ENCODE data around the gene SULT2B1. TPM values are rescaled to one million over a fixed set of nuclear protein-coding genes. Genes with fewer than 3 reads are reported as not detected.

The SULT2B1 gene
- total RNA-seq, 2 donors from 2014 or later, result not detected

DNA sequence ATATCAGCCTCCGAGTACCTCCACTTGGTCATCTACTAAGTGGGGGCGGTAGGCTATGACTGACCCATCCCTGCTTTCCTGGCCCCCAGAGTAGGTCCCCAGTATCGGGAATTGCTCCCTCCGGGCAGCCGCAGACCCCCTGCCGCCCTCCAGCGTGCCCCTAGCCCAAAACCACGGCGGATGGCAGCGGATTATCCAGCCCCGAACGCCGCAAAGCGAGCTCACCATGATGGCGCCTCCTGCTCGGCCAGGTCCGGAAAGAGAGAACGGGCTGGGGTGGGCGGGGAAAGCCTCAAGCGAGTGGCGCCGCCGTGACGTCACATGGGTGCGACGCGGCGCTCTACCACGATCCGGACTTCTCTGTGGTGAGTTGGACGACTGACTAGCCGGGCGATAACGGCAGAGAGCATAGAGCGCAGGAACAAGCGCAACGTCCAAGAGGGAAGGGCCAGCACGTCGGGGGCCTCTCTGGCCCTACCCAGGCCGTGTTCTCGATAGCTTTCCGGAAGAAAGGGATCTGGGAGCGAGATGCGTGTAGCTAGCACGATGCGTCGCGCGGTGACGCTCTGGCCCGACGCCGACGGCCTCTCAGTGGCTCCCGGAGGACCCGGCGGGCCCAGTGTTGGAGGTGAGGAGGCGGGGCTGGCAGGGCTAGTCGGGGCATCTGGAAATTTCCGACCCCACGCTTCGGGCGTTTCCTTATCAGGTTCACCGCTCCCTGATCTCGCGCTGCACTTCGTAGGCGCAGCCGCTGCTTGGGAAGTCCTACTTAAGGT, 67.1 kb downstream of the SULT2B1 start, which contains the start of the genes RPL18 and SPHK2:
TSS of gene RPL18 (minus strand) at position 263 of the 776 bp plus-strand sequence. CDS start at position 228, 35 bp downstream.
TSS of gene SPHK2 (plus strand) at position 591 of the 776 bp plus-strand sequence. CDS start 1,009 bp downstream, outside the sequence.
- peak; percentile 94 to 95 for DNase-seq (ENCODE audit: low spot score in 2 of 2)

DNA sequence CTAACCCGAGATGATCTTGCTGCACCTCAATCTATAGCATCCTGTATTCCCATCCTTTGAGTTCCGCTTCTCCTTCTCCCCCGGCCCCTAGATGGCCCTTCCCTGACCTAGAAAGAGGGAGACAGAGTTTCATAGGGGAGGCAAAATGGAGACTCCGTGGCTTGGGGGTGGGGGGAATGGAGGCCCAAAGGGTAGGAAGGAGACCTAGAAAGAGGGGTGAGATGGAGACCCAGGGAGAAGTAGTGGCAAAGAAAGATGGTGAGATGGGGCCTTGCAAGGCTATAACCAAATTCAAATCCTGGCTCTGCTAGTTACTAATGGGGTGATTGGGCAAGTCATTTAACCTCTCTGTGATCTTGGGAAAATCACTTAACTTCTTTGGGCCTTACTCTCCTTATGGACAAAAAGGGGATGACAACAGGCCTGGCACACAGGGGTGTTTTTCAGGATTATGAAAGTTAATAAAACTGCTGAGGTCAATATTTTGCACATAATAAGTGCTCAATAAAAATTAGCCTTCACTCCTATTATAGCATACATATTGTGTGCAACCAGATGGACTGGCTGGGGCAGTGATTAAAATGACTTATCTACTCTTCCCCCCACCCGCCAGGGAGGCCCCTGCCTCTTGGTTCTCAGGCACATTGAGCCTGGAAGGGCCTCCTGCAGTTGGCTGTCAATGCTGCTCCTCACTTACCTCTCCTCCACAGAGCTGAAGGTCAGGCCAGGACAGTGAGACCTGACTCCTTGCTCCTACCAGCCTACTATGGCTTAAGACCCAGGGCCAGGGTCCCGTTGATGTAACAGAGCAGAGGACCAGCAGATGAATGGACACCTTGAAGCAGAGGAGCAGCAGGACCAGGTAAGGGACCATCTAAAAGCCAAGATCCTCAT, 68.0 kb downstream of the SULT2B1 start:
- H3K36me3 Mint-ChIP-seq, result peaks cover 62% of the 10 kb centered on the region in 2 donors
- H3K27ac Mint-ChIP-seq, result peak overlapping the region; percentile 95 to 100
- no peaks in the 10 kb centered on the region for H3K9me3 Mint-ChIP-seq
- DNase-seq (ENCODE audit: low spot score in 2 of 2) (no peak), ATAC-seq (no peak)

More for the DNA sequence above, 67.1 kb downstream of the SULT2B1 start, which contains the start of the genes RPL18 and SPHK2:
- Mint-ChIP-seq H3K9me3 (no peaks in the 10 kb centered on the region), H3K27ac (peak within 1 kb of the TSS; percentile 95 to 100), H3K36me3 (peaks cover 62% of the 10 kb centered on the region in 2 donors)
- ATAC-seq, result peak; percentile 77 to 85

DNA sequence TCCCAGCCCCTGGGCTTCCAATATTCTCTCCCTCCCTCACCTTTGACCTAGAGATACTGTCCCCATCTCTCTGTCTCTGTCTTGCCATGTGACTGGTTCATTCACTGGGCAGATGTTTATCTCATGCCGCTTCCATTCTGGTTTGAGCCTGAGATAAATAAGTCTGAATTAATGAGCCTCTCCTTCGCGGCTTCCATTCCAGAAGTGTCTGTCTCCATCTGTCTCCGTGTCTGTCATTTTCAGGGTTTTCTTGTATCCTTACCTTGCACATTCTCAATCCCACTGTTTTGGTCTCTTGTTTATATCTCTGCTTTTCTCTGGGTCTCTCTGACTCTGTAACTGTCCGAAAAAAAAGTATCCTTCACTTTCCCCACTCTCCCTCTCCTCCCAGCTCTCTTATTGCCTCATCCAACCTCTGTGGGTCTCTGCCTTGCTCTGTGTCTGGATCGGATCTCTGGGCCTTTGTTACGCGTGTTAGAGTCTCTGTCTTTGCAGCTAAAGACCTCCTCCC, 71.6 kb downstream of the SULT2B1 start:
- no peak for DNase-seq (ENCODE audit: low spot score in 2 of 2)
- Mint-ChIP-seq H3K27ac (peak overlapping the region; percentile 86 to 97), H3K9me3 (no peaks in the 10 kb centered on the region), H3K36me3 (peaks cover 36 to 37% of the 10 kb centered on the region in 2 donors)
- ATAC-seq, result no peak

DNA sequence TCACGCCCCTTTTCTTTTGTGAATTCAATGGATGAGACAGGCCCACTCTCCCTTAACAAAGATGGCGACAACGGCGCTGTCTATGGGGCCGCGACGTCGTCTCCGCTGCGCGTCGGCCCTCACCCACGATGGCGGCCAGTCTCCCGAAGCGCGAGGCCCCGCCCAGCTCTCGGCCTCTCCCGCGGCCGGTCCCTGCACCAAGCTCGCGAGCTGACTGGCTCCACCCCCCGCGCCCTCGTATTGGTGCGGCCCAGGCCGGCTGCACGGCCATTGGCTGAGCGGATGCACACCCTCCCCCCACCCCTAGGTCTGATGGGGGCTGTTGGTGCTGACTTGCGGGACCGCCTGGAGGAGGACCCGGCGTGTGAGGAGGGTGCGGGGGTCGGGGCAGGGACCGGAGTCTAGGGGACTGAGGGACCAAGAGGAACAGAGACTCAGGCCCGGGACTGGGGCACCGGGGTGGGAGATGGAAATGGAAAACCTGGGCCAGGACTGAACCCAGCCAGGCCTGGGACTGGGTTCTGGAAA, 72.2 kb downstream of the SULT2B1 start:
- Mint-ChIP-seq H3K27ac (peak overlapping the region; percentile 86 to 97), H3K36me3 (peaks cover 32 to 33% of the 10 kb centered on the region in 2 donors), H3K9me3 (no peaks in the 10 kb centered on the region)
- DNase-seq (ENCODE audit: low spot score in 2 of 2), result peak; percentile 93 to 99
- ATAC-seq, result peak; percentile 82 to 83

DNA sequence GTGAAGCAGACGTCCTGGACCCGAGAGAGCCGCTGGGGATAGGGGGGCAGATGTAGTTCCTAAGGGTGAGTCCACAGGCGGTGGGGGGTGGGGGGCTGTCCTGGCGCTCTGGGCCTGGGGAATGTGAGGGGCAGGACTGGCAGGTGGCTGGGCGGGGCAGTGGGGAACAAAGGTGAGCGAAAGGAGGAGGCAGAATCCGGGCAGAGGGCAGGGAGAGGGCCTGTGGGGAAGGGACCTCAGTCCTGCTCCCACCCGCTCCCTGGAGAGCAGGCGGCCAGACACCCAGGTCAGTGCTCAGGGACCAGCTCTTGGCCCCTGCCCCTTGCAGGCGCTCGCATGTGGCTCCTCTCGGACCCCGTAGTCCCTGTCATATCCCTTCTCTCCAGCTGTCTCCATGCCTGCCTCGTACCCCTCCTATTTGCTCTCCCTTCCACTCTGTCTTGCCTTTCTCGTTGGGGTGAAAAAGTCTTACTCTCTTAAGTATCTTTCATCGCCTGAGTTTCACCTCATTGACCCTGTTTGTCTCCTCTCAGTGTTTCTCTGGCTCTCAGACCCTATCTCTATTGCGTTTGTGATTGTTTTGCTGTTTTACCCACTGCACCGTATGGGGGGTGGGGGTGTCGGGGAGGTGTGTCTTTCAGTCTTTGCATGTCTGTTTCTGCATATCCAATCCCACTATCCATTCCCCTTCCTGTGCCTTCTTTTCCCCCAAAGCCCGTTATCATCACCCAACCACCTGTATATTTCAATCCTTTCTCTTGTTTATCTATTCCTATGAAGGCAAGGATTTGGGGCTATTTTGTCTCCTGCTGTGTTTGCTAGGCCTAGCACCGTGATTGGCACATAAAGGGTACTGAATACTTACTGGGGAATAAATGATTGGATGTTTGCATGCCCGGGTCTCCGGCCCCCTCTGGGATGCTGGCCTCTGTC, 73.1 kb downstream of the SULT2B1 start:
- ATAC-seq, result no peak
- DNase-seq (ENCODE audit: low spot score in 2 of 2), result no peak
- H3K27ac Mint-ChIP-seq, result peak overlapping the region; percentile 86 to 93
- no peaks in the 10 kb centered on the region for H3K9me3 Mint-ChIP-seq
- peaks cover 26 to 27% of the 10 kb centered on the region in 2 donors for H3K36me3 Mint-ChIP-seq

DNA sequence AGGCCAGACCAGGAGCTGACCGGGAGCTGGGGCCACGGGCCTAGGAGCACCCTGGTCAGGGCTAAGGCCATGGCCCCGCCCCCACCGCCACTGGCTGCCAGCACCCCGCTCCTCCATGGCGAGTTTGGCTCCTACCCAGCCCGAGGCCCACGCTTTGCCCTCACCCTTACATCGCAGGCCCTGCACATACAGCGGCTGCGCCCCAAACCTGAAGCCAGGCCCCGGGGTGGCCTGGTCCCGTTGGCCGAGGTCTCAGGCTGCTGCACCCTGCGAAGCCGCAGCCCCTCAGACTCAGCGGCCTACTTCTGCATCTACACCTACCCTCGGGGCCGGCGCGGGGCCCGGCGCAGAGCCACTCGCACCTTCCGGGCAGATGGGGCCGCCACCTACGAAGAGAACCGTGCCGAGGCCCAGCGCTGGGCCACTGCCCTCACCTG, 73.9 kb downstream of the SULT2B1 start:
- ATAC-seq (no peak), DNase-seq (ENCODE audit: low spot score in 2 of 2) (no peak)
- Mint-ChIP-seq H3K36me3 (peaks cover 23 to 27% of the 10 kb centered on the region in 2 donors), H3K9me3 (no peaks in the 10 kb centered on the region), H3K27ac (no peak overlapping the region)

DNA sequence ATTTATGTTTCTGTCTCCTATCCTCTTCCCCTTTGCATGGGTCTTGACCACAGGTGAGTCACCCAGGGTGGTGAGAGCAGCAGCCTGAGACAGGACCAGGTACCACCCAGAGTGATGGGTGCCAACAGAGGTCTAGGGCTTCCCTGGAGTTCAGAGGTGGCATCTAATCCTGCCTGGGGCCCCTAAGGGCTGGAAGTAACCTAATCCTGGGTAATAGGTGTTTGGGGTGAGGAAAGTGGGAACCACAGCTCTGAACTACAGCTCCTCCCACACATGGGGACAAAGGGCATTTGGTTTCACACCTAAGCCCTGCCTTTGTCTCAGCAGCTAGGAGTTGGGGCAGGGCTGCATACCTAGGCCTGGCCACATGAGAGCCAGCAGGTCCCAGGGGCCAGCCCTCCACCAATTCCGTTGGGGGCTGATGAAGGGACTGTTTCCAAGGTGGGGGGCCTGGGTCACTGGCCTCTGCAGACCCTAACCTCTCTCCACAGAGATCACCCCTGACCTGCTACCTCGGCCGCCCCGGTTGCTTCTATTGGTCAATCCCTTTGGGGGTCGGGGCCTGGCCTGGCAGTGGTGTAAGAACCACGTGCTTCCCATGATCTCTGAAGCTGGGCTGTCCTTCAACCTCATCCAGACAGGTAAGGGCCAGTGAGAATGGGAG, 75.4 kb downstream of the SULT2B1 start:
- H3K27ac Mint-ChIP-seq, result no peak overlapping the region
- no peaks in the 10 kb centered on the region for H3K9me3 Mint-ChIP-seq
- peaks cover 14 to 16% of the 10 kb centered on the region in 2 donors for H3K36me3 Mint-ChIP-seq
- no peak for DNase-seq (ENCODE audit: low spot score in 2 of 2)
- ATAC-seq, result peak in 1 of 2 donors; percentile 57

DNA sequence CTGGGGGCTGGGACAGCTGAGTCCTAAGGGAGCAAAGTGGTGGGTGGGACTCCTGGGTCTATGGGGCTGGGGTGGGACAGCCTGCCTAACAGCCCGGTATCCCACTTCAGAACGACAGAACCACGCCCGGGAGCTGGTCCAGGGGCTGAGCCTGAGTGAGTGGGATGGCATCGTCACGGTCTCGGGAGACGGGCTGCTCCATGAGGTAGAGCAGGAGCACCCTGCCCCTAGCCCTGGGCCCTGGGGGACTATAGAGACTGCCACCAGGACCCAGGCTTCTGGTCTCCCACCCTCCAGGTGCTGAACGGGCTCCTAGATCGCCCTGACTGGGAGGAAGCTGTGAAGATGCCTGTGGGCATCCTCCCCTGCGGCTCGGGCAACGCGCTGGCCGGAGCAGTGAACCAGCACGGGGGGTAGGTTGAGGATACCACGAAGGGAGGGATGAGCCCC, 75.9 kb downstream of the SULT2B1 start:
- peaks cover 12 to 14% of the 10 kb centered on the region in 2 donors for H3K36me3 Mint-ChIP-seq
- no peaks in the 10 kb centered on the region for H3K9me3 Mint-ChIP-seq
- no peak for DNase-seq (ENCODE audit: low spot score in 2 of 2)
- H3K27ac Mint-ChIP-seq, result no peak overlapping the region
- no peak for ATAC-seq

DNA sequence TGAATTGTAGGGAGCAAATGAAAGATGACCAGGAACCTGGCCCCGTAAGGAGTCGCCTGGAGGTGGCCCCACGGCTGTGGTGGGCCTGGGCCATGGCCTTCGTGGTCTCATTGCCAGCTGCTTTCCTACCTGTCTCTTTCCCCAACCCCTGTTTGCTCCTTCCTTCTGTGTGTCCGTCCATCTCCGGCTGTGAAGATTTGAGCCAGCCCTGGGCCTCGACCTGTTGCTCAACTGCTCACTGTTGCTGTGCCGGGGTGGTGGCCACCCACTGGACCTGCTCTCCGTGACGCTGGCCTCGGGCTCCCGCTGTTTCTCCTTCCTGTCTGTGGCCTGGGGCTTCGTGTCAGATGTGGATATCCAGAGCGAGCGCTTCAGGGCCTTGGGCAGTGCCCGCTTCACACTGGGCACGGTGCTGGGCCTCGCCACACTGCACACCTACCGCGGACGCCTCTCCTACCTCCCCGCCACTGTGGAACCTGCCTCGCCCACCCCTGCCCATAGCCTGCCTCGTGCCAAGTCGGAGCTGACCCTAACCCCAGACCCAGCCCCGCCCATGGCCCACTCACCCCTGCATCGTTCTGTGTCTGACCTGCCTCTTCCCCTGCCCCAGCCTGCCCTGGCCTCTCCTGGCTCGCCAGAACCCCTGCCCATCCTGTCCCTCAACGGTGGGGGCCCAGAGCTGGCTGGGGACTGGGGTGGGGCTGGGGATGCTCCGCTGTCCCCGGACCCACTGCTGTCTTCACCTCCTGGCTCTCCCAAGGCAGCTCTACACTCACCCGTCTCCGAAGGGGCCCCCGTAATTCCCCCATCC, 76.7 kb downstream of the SULT2B1 start:
- no peak for ATAC-seq
- DNase-seq (ENCODE audit: low spot score in 2 of 2), result no peak
- H3K36me3 Mint-ChIP-seq, result peaks cover 8 to 10% of the 10 kb centered on the region in 2 donors
- peak overlapping the region; percentile 55 to 58 for H3K27ac Mint-ChIP-seq
- no peaks in the 10 kb centered on the region for H3K9me3 Mint-ChIP-seq

DNA sequence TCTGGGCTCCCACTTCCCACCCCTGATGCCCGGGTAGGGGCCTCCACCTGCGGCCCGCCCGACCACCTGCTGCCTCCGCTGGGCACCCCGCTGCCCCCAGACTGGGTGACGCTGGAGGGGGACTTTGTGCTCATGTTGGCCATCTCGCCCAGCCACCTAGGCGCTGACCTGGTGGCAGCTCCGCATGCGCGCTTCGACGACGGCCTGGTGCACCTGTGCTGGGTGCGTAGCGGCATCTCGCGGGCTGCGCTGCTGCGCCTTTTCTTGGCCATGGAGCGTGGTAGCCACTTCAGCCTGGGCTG, 77.3 kb downstream of the SULT2B1 start:
- peak overlapping the region in 1 of 2 donors; percentile 56 for H3K27ac Mint-ChIP-seq
- peaks cover 4 to 6% of the 10 kb centered on the region in 2 donors for H3K36me3 Mint-ChIP-seq
- no peak for ATAC-seq
- no peaks in the 10 kb centered on the region for H3K9me3 Mint-ChIP-seq
- DNase-seq (ENCODE audit: low spot score in 2 of 2), result no peak

DNA sequence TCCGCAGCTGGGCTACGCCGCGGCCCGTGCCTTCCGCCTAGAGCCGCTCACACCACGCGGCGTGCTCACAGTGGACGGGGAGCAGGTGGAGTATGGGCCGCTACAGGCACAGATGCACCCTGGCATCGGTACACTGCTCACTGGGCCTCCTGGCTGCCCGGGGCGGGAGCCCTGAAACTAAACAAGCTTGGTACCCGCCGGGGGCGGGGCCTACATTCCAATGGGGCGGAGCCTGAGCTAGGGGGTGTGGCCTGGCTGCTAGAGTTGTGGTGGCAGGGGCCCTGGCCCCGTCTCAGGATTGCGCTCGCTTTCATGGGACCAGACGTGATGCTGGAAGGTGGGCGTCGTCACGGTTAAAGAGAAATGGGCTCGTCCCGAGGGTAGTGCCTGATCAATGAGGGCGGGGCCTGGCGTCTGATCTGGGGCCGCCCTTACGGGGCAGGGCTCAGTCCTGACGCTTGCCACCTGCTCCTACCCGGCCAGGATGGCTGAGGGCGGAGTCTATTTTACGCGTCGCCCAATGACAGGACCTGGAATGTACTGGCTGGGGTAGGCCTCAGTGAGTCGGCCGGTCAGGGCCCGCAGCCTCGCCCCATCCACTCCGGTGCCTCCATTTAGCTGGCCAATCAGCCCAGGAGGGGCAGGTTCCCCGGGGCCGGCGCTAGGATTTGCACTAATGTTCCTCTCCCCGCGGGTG, 77.8 kb downstream of the SULT2B1 start:
- Mint-ChIP-seq H3K9me3 (no peaks in the 10 kb centered on the region), H3K27ac (peak overlapping the region; percentile 22 to 56), H3K36me3 (peaks cover 4 to 6% of the 10 kb centered on the region in 2 donors)
- no peak for ATAC-seq
- peak in 1 of 2 donors; percentile 59 for DNase-seq (ENCODE audit: low spot score in 2 of 2)

DNA sequence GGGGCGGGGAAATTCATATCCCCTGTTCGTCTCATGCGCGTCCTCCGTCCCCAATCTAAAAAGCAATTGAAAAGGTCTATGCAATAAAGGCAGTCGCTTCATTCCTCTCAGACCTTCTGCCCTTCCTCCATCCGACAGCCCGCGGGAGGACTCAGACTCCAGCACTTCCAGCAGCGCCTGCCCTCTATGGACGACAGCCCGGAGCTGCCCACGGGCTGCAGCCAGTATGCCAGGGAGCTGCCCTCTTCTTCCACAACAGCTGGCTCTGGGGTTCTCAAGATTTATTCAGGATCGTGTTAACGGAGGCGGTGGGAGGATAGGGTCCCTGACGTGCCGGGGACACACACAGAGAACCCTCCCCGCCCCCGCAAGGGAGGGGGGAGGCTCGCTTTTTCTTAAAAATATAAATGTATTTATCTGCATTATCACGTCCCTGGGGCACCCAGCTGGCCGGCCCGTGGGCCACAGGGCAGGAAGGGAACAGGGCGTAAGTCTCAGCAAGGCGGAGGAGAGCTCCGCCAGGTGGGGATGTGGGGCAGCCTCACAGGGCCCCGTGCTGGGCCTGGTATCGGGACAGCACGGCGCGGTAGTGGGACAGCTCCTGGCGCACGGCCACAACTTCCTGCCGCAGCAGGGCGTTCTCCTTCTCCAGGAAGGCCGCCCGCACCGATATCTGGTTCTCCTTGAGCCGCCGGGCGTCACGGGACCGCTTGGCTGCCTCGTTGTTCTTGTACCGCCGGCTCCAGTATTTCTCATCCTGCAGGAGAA, 78.5 kb downstream of the SULT2B1 start:
- H3K36me3 Mint-ChIP-seq, result peaks cover 4 to 6% of the 10 kb centered on the region in 2 donors
- ATAC-seq, result no peak
- peak overlapping the region in 1 of 2 donors; percentile 79 for H3K27ac Mint-ChIP-seq
- H3K9me3 Mint-ChIP-seq, result no peaks in the 10 kb centered on the region
- DNase-seq (ENCODE audit: low spot score in 2 of 2), result no peak

DNA sequence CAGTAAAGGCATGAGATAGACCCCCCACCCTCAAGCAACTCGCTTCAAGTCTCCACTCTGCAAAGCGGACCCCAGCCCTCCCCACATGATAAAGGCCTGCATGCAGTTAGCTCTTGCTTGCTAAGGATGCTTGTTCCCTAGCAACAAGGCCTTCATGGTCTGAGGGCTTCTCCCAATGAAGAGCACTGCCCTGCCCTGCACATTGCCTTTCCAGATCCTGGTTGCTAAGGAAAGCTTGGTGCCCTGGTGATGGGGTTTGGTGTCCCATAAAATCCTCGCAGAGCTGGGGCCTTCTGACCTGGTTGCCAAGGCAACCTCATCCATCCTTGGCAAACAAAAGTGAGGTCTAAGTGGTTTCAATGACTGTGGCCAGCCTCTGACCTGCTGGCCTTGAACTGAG, 79.3 kb downstream of the SULT2B1 start:
- no peak for ATAC-seq
- Mint-ChIP-seq H3K9me3 (no peaks in the 10 kb centered on the region), H3K27ac (peak overlapping the region in 1 of 2 donors; percentile 93), H3K36me3 (peaks cover 4 to 6% of the 10 kb centered on the region in 2 donors)
- no peak for DNase-seq (ENCODE audit: low spot score in 2 of 2)
